Fibroblast of lung (primary cell): ENCODE data around the gene CCDC74A. TPM values are rescaled to one million over a fixed set of nuclear protein-coding genes. Genes with fewer than 3 reads are reported as not detected.
"Not testable (repeated sequence)": the region's sequence is repeated elsewhere in the genome, so short reads cannot be mapped to it uniquely, and the experiment has no call there.

ENCODE experiments used
- DNase-seq, 2 donors: peaks; one replicate each; pipeline versions ENCODE4 v3.0.0 to v3.0.0-alpha.2; 2010; ENCODE audit warnings: low read depth in 2 of 2
- H2AFZ ChIP-seq: 2 replicates; pipeline ENCODE4 v1.5.1; 2012; ENCODE audit warnings: low read length, control low read depth, inconsistent platforms
- H3K27ac ChIP-seq: 2 replicates; pipeline ENCODE4 v1.5.1; 2011; ENCODE audit warnings: low read length, control low read depth; ENCODE audit not compliant: insufficient read depth
- H3K27me3 ChIP-seq: 2 replicates; pipeline ENCODE4 v1.5.1; 2011; ENCODE audit warnings: mild to moderate bottlenecking, low read length; ENCODE audit not compliant: control insufficient read depth, insufficient read depth
- H3K36me3 ChIP-seq: 2 replicates; pipeline ENCODE4 v1.5.1; 2011; ENCODE audit warnings: low read length; ENCODE audit not compliant: control insufficient read depth, insufficient read depth
- H3K4me1 ChIP-seq: 2 replicates; pipeline ENCODE4 v1.5.1; 2011; ENCODE audit warnings: low read length; ENCODE audit not compliant: control insufficient read depth, insufficient read depth; ENCODE audit errors: extremely low read depth
- H3K4me2 ChIP-seq: 2 replicates; pipeline ENCODE4 v1.5.1; 2011; ENCODE audit warnings: low read length, control low read depth; ENCODE audit not compliant: insufficient read depth; ENCODE audit errors: extremely low read depth
- H3K4me3 ChIP-seq, 4 experiments: fragments of 200-600 bp in 1 of 4; sonication (generic) in 1 of 4; replicated peaks in 1 of 4; 2 replicates each; pipeline ENCODE4 v1.5.1; 2011 to 2016; ENCODE audit warnings: low read length in 4 of 4, low read depth in 3 of 4, mild to moderate bottlenecking in 3 of 4, control low read depth in 2 of 4, inconsistent platforms in 1 of 4, mixed read lengths in 1 of 4; ENCODE audit not compliant: insufficient read depth in 1 of 4; ENCODE audit errors: control extremely low read depth in 1 of 4
- H3K79me2 ChIP-seq: 2 replicates; pipeline ENCODE4 v1.5.1; 2012; ENCODE audit warnings: mild to moderate bottlenecking, low read length, inconsistent platforms; ENCODE audit not compliant: control insufficient read depth, insufficient read depth
- H3K9ac ChIP-seq: 2 replicates; pipeline ENCODE4 v1.5.1; 2011; ENCODE audit warnings: mild to moderate bottlenecking, low read length, control low read depth; ENCODE audit not compliant: insufficient read depth
- H3K9me3 ChIP-seq: 2 replicates; pipeline ENCODE4 v1.5.1; 2012; ENCODE audit warnings: low read depth, low read length; ENCODE audit not compliant: control insufficient read depth, insufficient read depth
- H4K20me1 ChIP-seq: 2 replicates; pipeline ENCODE4 v1.5.1; 2011; ENCODE audit warnings: low read length; ENCODE audit not compliant: control insufficient read depth, insufficient read depth; ENCODE audit errors: extremely low read depth
- polyA plus RNA-seq, 2 donors: library from polyadenylated mRNA; depleted of rRNA in 1 of 2; stranded (reverse) in 1 of 2; unstranded in 1 of 2; fragments of >200 nt; gene quantifications; 2 replicates each; pipeline ENCODE4 v1.2.1, GENCODE V29; 2011 to 2012; ENCODE audit warnings: missing spikeins in 1 of 2
- total RNA-seq: library from RNA; depleted of rRNA; stranded (reverse); fragments of >200 nt; gene quantifications from 2 replicates; pipeline ENCODE4 v1.2.1, GENCODE V29; 2014

CCDC74A gene
- total and polyA plus RNA-seq, 2 donors (not counting 1 experiment from before 2014, with no cell fraction given): 5.9 to 6.5 TPM

- not testable (repeated sequence) for H3K79me2 ChIP-seq, H2AFZ ChIP-seq, DNase-seq, H3K4me3 ChIP-seq, H3K9ac ChIP-seq, H3K27me3 ChIP-seq, H3K27ac ChIP-seq, H4K20me1 ChIP-seq, H3K9me3 ChIP-seq, H3K36me3 ChIP-seq, H3K4me2 ChIP-seq, H3K4me1 ChIP-seq
Observed at GRCh38 chr2:131531547-131532185, 4.0 kb downstream of the CCDC74A start.

GRCh38 chr2:131532723-131533608 lies 5.3 kb downstream of the CCDC74A start:
- H3K27me3 ChIP-seq, H3K4me1 ChIP-seq, H3K9me3 ChIP-seq, H3K36me3 ChIP-seq, H3K27ac ChIP-seq, H3K4me2 ChIP-seq, H4K20me1 ChIP-seq, H3K9ac ChIP-seq, DNase-seq, H3K4me3 ChIP-seq, H2AFZ ChIP-seq, H3K79me2 ChIP-seq: not testable (repeated sequence)

GRCh38 chr2:131533609-131534316 lies 6.1 kb downstream of the CCDC74A start:
- not testable (repeated sequence) for H3K36me3 ChIP-seq, H3K4me1 ChIP-seq, H3K9ac ChIP-seq, DNase-seq, H3K4me2 ChIP-seq, H3K4me3 ChIP-seq, H3K27me3 ChIP-seq, H3K79me2 ChIP-seq, H2AFZ ChIP-seq, H4K20me1 ChIP-seq, H3K27ac ChIP-seq, H3K9me3 ChIP-seq

- H3K9ac ChIP-seq, H3K36me3 ChIP-seq, H3K9me3 ChIP-seq, H3K79me2 ChIP-seq, H4K20me1 ChIP-seq, H3K4me2 ChIP-seq, DNase-seq, H2AFZ ChIP-seq, H3K27ac ChIP-seq, H3K4me1 ChIP-seq, H3K4me3 ChIP-seq, H3K27me3 ChIP-seq: not testable (repeated sequence)
Observed at GRCh38 chr2:131534317-131534672, 6.6 kb downstream of the CCDC74A start.

GRCh38 chr2:131534965-131535364 lies 7.3 kb downstream of the CCDC74A start:
- not testable (repeated sequence) for H3K4me2 ChIP-seq, H4K20me1 ChIP-seq, H3K27me3 ChIP-seq, H3K4me3 ChIP-seq, H3K36me3 ChIP-seq, H3K27ac ChIP-seq, DNase-seq, H3K4me1 ChIP-seq, H3K79me2 ChIP-seq, H3K9me3 ChIP-seq, H3K9ac ChIP-seq, H2AFZ ChIP-seq
